Stimulated activated CD8-positive, alpha-beta memory T cell treated with anti-CD3 and anti-CD28 coated beads, Interleukin-4, amount 100 ng/mL, for 4 hours (primary cell): ENCODE measurements around the gene DDX17.

Source experiments
- DNase-seq, 2 donors: peaks; one replicate each; pipeline ENCODE4 v3.0.0-alpha.2; 2020; ENCODE audit warnings: low read depth in 2 of 2, low spot score in 1 of 2

DDX17 gene

DNA sequence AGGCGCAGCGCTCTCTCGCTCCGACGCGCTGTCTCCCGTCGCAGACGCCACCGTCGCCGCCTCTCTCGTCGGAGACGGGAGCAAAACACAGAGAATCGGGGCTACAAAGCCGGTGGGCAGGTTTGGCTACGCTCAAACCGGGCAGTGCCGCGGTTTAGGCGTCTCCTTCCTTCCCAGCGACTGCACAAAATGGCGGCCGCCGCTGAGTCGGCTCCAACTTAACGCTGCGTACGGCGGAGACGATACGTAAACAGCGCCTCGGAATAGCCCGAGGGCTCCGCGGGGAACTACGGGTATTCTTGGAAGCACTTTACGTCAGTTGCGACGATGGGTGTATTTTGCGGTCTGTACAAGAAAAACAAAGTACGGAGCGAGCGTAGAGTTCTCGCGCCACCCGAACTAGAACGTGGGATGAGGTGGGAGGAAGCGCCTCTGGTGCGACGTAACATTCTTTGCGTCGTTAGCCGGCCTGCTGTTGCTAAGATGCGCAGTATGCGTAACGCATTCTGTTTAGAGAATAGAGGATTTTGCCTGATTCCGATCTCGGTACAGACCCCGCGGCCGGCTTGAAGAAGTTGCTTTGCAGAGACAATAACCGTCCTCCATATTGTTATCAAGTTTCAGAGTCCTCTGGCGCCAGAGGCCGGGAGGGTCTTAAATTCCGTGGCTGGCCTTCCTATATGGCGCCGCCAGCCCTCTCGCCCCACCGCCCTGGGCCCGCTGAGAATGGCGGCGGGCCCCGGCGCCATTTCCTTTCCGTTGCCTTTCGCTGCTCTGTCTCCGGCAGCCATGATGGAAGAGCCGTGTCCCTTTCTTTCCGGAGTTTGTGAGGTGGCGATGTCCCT lies at the start of gene DDX17:
Gene DDX17, minus strand, starts transcription at position 194 of the 845 bp plus-strand sequence.
- peak; percentile 88 to 92 for DNase-seq

DNA sequence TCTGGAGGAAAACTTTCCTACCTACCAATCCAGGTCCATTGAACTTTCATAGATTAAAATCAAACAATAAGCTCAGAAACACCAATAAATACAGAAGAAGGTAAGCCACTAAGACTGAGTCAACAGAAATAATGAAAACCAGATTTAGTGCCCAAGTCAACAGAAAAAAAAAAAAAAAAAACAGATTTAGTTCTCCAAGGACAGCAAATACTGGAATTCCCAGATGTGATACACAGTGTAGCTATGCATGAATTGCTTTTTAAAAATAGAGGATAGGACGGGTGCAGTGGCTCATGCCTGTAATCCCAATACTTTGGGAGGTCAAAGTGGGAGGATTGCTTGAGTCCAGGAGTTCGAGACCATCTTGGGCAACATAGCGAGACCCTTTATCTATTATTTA lies 48.2 kb upstream of the DDX17 start:
- no peak for DNase-seq

DNA sequence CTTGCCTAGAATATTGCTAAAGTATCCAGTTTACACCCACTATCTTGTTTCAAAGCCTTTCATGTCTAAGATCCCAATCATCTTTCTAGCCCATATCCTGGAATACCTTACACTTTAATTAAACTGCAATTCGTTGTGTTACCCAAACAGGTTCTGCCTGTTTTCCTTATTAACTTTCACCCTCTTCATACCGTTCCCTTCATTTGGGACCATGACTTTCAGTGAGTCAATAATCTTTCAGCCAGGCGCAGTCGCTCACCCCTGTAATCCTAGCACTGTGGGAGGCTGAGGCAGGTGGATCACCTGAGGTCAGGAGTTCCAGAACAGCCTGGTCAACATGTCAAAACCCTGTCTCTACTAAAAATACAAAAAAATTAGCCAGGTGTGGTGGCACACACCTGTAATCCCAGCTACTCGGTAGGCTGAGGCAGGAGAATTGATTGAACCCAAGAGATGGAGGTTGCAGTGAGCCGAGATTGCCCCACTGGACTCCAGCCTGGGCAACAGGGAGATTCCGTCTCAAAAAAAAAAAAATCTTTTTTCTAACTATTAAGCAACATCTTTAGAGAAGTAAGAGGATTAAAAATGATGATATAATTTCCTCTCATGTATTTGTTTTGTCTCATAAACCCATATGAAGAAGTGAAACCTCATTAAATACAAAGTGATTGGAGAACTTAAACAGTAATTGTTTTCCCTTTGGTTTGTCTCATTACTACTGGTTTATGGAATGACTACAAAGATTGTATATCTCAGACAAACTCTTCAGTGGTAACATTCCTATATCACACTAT lies 43.2 kb upstream of the DDX17 start:
- no peak for DNase-seq

GRCh38 chr22:38540701-38541100 lies 34.6 kb upstream of the DDX17 start:
- no peak for DNase-seq

DNA sequence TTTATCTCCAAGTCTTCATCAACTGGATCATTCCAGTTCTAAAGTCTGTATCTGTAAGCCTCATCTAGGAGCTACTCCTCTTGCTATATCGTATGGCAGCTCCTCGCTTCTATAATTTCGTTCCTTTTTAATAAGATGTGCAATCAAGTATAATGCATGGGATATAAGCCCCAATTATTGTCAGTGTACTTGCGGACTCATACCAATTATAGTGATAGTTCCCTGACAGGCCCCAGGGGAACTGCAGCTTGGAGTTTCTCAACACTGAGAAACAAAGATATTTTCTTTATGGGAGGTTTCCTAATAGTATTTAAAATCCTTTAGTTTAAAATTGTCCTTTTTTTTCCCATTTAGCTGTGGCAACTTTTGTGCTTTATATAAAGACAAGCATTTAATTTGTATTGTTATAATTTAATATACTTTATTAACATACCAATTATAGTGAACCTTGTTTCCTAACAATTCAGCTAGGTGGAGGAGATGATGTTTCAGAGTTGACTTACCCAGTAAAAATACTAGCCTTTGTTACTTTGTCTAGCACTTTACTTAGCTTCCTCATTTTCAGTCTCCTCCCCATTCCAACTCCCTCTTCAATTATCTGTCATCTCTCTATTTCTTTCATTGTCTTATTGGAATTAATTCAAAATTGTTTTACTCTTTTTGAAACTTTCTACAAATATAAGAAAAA lies 25.3 kb upstream of the DDX17 start:
- DNase-seq = no peak

GRCh38 chr22:38524429-38524828 lies 18.3 kb upstream of the DDX17 start:
- DNase-seq = no peak

GRCh38 chr22:38523479-38523878 lies 17.4 kb upstream of the DDX17 start:
- DNase-seq = no peak

DNA sequence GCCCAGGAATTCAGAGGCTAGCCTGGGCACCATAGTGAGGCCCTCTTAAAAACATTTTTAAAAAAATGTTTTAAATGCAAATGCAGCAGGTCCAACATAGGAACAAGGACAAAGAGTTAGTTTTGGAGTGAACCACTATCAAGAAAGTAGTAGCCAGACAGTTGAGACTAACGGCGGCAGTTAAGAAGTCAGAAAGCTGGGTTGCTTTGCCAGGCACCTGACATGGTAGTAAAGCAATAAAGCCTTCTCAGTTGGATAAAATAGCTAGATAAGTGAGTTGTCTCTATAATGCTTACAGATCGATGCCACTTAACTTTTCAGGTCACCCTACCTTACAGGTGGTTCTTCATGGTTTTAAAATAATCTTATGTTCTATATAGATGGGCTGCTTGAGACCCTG lies 16.9 kb upstream of the DDX17 start:
- no peak for DNase-seq

DNA sequence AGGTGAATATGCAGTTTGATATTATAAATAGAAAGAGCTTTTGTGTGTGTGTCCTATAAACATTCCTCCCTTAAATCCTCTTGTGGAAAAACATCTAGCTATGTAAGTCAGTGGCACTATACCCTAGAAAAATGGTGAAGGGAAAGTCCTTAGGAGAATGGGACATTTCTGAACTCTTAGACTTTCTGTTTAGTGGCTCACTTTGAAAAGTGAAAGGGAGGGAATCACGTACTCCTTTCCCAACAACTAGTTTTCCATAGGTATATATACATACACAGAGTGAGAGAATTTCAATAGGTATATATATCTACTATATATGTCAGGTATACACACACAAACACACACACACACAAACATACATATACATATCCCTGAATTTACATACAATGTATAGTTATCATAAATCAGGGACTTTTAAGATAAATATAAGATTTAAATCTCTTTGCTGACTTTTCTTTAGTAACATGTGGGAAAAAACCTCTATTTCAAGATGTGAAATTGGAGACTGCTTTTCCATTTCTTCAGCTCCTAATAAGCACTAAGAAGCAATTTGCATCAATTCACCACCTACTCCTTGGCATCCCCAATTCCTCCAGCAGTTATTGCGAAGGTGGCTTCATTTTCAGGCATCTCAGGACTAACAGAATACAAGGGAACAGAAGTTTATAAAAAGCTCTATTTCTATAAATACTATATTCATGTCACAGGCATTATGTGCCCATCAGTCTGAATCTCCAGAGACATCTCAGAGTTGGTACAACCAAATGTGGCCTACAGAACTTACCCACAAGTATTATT lies 13.5 kb upstream of the DDX17 start:
- DNase-seq = no peak

GRCh38 chr22:38518620-38519019 lies 12.5 kb upstream of the DDX17 start:
- no peak for DNase-seq

GRCh38 chr22:38513063-38513462 lies 7.0 kb upstream of the DDX17 start:
- DNase-seq = no peak

- DNase-seq = no peak
These were observed 4.4 kb upstream of the DDX17 start for GRCh38 chr22:38510416-38510970.

DNA sequence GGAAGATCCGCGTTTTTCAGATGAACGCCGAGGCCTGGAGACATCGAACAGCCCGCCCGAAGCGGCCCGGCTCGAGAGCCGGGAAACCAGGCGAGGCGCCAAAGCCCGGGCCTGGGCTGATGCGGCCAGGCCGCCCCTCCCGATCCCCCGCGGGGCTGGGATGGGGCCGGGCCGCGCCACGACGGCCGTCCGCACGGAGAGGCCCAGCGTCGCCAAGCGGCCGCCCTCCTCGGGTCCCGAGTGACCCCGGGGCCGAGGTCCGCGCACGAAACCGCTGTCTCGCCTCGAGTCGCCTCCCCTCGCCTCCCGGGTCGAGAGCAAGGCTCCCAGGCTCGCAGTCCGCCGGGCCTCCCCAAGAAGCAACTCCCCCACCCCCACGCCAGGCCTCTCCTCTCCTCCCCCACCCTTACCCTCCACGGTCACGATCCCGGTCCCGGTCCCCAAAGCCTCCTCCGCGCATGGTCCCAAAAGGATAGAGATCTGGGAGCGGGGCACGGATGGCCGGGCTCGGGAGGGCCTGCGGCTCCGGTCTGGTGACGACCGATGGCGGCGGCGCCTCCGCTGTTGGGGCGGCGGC lies 482 bp downstream of the DDX17 start:
- peak; percentile 33 to 36 for DNase-seq

DNA sequence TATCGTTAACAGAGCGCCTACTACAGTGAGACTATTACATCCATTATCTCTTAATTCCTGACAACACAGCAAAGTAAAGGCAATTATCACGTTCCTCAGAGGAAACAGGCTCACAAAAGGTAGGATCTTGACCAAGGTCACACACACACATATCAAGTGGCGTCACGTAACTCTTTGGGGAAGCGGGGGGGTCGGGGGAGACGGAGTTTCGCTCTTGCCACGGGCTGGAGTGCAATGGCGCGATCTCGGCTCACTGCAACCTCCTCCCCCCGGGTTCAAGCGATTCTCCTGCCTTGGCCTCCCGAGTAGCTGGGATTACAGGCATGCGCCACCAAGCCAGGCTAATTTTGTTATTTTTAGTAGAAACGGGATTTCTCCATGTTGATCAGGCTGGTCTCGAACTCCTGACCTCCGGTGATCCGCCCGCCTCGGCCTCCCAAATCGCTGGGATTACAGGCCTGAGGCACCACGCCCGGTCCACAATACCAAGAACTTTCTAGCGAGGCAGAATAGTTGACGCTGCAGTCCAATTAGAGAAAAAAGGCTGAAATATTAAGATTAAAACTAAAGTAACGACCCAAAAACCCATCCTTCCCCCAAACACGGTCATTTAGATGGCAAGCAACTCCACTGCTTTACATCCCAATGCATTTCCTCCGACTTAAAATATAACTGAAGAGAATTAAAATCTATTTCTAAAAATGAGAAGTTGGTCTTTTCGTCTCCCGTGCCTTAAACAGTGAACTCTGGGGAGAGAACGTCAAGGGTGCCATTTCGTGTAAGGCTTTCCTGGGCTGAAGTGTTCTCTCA lies 1.2 kb downstream of the DDX17 start:
- DNase-seq = peak in 1 of 2 donors; percentile 16

GRCh38 chr22:38503021-38503420 lies 3.1 kb downstream of the DDX17 start:
- no peak for DNase-seq

- no peak for DNase-seq
These were observed 4.1 kb downstream of the DDX17 start for GRCh38 chr22:38501797-38502672.

DNA sequence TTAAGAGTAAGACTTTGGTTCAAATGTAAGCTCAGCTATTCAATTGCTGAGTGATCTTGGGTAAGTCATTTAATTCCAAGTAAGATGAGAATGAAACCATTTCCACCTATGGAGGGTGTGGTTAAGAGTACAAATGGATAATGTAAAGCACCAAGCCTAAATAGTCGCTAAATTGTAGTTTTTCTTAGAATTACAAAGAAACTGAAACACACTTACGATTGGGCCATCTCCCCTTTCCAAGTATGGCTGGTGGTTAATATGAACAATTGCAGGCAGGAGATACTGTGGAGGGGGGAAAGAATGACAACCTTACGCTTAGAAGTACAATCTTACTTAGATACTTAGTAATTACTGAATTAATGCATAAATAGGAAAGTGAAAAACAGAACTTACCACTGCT lies 8.2 kb downstream of the DDX17 start:
- DNase-seq = no peak

DNA sequence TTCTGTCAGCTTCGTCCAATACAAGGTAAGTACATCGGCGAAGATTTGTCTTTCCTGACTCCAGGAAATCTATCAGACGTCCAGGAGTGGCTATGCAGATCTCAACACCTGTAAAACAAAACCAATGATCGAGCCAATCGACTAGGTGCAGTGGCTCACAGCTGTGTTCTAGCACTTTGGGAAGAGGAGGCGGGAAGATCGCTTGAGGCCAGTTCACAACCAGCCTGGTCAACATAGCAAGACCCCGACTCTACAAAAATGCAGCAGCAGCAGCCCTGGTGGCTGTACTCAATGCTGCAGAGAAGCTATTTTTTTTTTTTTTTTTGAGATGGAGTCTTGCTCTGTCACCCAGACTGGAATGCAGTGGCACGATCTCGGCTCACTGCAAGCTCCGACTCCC lies 11.2 kb downstream of the DDX17 start:
- no peak for DNase-seq
